GM21576 (cell line): ENCODE data around the gene PIWIL4.
"Not testable (repeated sequence)": the region's sequence is repeated elsewhere in the genome, so short reads cannot be mapped to it uniquely, and the experiment has no call there.

ENCODE experiments used
- ATAC-seq: cut with Tn5 transposase; IDR thresholded peaks from one replicate; pipeline ENCODE4 v1.9.1; 2021; ENCODE audit warnings: mild to moderate bottlenecking, moderate library complexity; ENCODE audit not compliant: unreplicated experiment

PIWIL4 gene

DNA sequence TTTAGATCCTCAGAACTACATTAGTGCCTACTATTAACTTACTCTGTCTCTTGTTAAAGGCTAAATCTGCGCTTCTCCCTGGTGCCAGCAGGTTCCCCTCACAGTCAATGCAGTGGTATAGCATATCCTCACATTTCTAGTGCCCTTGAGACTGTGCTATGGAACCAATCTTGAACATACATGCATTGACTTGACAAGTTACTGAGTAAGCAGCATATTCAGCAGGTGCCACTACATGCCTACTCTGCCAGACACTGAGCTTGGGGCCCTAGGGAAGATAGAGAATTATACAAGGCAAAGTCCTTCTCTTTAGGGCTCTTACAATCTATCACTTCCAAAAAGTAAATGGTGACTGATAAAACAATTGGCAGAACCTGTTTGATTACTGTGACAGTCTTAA, 20.3 kb upstream of the PIWIL4 start:
- no peak for ATAC-seq

DNA sequence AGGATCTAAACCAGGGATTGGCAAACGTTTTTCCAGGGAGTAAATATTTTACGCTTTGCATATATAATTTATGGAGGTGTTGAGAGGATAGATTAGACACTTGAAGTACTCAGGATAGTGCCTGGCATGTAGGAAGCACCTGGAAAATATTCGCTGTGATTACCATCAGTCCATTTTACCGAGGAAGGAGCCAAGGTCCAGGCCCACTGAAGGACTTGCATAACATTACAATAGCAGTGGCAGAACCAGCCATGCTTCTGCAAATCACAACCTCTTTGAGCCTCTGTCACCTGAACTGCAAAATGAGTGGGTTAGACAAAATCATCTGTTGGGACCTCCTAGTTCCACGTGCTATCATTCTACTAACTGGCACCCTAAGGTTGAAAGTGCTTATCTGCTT, 18.0 kb upstream of the PIWIL4 start:
- ATAC-seq, result no peak

DNA sequence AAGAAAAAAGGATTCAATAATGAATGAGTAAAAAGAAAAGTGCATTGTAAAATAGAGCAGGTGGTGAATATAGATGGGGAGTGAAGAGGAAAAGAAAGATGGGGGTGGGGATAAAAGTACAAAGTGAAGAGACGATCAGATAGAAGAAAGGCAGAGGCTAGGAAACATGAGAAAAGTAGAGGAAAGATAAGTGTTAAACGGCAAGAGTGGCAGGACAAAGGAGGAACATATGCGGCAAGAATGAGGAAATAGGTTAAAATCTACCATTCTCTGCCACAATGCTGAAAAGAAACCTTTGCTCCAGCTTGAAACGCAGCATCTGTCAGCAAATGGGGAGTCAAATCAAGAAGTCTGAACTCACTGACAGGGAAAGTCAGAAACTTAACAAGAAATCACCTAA, 16.7 kb upstream of the PIWIL4 start:
- no peak for ATAC-seq

DNA sequence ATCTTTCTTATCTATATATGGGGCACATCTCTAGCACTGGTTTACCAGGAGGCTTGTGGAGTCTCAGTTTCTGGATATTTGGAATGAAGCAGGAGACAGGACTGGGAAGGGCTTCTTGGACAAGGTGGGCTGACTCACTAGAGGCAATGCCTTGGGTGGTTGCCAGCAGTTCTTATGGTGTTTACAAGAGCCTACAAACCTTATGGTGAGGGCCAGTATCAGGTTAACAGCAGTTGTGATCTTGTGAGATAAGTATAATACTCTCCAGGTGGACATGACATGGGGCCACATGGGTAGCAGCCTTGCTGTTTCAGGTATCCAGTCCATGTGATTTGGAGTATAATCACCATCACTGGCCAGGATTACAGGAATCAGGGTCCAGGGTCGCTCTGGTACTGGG, 13.2 kb upstream of the PIWIL4 start:
- no peak for ATAC-seq

DNA sequence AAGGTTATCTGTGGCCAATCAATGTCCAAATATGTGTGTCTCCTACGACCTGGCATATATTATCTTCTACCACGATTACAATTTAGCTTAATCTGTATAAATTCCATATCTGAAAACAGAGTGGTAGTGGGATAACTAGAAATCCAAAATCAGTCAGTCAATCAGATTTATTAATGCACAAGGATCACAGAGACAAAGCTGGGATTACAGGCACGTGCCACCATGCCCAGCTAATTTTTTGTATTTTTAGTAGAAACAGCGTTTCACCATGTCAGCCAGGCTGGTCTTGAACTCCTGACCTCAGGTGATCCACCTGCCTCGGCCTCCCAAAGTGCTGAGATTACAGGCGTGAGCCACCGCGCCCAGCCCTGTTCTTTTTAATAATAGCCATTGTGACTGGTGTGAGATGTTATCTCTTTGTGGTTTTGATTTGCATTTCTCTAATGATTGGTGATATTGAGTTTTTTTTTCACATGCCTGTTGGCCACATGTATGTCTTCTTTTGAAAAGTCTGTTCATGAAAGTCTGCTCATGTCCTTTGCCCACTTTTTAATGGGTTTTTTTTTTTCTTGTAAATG, 11.3 kb upstream of the PIWIL4 start:
- ATAC-seq, result not testable (repeated sequence)

DNA sequence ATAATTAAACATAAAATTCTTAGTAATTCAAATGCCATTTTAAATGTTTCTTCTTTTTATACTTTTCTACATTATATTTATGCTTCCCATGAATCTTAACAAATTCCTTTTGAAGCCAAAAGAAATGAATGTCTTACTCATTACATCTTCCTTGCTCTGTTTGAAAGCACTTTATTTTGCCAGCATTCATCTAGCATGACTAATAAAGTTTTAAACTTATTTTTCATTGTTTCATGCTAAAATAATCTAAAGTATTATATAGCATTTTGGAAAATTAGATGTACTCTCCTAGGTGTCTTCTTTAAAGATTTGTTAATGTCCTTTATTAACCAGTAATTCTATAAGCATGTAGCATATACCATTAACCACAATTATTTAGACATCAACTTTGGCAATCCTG, 9.7 kb upstream of the PIWIL4 start:
- ATAC-seq, result no peak

DNA sequence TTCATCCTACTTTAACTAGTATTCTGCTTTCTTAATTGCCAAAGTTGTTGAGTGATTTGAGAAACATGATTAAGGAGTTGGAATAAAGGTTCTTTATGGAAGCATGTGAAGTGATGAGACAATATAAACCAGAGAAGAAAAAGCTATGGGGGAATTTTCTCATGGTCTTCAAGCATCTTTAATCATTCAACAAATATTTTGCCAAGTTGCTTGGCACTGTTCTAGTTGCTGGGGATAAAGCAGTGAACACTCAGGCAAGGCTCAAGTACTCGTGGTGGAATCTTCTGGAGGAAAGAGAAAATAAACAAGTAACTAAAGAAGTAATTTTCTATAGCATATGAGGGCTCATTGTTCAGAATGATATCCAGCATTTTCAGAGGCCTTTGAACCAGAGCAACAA, 9.2 kb upstream of the PIWIL4 start:
- no peak for ATAC-seq

DNA sequence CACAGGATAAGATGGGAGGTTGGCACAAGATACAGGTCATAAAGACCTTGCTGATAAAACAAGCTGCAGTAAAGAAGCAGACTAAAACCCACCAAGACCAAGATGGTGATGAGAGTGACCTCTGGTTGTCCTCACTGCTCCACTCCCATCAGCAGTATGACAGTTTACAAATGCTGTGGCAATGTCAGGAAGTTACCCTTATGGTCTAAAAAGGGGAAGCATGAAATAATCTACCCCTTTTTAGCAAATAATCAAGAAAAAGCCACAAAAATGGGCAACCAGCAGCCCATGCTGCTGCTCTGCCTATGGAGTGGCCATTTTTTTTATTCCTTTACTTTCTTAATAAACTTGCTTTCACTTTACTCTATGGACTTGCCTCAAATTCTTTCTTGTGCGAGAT, 8.7 kb upstream of the PIWIL4 start:
- ATAC-seq, result no peak

DNA sequence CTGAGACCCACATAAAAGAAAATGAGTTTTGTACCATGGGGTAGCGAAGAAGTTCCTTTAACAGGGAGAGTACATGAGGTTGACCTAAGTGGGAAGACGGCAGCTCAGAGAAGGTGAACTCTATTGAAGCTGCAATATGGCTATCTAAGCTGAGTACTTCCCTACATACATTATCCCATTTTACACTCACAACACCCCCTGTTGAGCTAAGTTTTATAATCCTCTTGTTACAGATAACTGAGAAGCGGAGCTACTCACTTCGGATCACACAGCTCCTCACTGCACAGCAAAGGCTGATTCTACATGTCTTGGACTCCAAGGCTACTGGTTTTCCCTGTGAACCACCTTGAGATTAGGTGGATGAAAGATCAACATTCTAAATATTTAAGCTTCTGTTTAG, 8.2 kb upstream of the PIWIL4 start:
- ATAC-seq, result no peak

DNA sequence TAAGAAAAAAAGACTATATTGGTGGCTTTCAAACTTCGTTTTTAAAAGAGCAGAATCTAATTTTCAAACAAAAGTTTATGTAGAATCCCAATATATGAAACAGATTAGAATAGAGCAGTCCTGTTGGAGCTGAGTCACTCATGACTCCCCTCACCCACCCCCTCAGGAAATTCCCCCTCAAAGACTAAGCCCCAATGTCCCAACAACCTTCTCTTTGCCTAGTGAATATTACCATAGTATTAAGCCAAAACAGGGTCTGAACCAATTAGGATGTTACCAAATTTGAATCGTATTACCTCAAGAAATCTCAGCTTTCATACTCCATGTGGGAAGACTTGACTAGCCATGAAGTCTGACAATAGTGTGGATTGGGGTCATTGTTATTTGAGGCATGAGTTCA, 7.8 kb upstream of the PIWIL4 start:
- no peak for ATAC-seq

DNA sequence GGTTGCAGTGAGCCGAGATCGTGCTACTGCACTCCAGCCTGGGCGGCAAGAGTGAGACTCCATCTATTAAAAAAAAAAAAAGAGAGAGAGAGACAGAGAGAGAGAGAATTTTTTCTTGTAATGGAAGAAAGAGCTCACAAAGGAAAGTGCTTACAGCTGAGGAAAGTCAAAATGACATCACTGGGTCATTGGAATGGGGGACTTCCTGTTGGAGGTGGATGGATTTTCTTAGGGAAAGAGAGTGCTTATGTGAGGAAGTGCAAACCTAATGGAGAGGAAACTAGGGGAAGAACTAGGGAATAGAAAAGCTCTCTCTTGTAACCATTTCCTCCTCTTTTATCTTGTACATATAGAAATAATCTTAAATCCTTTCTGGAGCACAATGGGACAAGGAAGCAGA, 6.3 kb upstream of the PIWIL4 start:
- no peak for ATAC-seq

DNA sequence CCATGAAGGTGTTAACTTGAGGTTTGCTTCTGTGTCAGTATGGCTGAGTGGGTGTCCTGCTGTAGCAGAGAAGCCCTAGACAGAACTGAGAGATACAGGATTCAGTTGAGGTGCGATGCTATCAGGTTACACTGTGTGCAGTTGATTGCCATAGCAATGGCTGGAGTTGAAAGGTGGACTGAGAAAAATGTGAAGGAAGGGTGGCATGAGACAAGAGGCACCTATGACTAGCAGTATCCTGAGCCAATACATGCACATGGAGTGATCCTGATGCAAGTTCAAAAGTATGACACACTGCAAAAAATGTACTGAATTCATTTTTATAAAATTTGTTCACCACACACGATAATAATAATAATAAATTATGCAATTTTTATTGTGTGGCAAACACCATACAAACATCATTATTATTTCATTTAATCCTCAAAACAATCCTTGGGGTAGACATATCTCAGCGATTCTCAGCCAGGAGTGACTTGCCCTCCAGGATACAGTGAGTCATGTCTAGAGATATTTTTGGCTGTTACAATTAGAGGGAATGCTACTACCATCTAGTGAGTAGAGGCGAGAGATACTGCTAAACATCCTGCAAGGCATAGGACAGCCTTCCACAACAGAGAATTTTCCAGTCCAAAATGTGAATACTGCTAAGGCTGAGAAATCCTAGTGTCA, 3.9 kb upstream of the PIWIL4 start:
- no peak for ATAC-seq

DNA sequence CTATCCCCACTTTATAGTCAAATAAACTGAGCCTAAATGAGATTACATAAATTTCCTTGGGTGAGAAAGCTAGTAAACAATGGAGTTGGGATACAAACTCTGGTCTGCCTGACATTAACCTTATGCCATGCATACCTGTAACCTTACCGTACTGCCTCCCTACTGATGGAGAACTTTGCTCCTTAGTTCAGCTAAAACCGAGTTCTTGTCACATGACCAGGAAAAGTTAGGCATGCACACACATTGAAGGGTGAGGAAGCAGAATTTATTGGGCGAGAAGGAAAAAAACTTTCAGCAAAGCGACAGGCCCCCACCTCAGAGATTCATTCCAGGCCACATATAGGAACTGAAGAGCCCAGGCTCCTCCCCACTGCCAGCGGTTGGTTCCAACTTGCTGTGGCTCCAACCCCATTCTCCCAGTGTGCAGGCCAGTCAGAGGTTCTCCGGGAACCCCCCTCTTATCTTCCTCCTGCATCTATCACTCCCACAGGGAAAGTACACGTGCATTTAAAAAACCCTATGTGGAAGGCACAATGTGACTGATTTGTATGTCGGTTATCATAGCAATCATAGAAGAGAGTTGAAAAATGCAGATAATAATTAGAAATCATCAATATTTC, 3.2 kb upstream of the PIWIL4 start:
- ATAC-seq, result no peak

DNA sequence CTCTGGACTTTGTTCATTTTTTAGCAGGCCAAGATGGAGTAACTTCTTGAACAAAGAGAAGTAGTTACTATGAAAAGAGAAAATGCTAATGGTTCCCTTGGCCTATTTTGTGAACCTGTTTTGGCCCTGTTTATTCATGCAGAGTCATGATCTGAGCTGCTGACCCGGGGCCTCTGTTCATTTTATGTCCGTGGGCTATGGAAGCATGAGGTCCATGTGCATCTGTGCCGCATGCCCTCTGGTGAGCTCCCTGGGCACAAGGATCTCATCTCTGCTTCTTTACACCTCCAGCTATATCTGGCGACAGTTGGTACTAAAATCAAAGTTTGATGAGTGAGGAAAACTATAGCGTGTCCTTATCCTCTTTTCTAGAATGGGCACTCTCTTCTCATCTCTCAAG, 1.0 kb downstream of the PIWIL4 start:
- ATAC-seq, result no peak

DNA sequence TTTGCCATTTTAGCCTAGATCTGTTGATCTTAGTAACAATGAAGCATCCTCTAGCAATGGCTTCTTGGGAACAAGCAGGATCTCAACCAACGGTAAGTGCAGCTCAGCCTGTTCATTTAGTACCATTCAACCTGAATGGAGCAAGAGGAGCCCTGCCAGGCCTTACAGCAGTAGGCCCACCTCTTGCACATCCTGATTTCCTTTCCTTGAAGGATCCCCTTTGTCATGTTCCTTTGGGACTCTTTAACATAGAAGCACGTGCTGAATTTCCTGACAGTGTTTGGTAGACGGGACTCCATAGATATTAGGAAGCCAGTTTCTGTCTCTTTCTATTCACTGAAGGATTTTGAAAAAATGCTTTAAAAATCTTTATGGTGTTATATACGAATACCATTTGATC, 1.5 kb downstream of the PIWIL4 start:
- ATAC-seq, result no peak

DNA sequence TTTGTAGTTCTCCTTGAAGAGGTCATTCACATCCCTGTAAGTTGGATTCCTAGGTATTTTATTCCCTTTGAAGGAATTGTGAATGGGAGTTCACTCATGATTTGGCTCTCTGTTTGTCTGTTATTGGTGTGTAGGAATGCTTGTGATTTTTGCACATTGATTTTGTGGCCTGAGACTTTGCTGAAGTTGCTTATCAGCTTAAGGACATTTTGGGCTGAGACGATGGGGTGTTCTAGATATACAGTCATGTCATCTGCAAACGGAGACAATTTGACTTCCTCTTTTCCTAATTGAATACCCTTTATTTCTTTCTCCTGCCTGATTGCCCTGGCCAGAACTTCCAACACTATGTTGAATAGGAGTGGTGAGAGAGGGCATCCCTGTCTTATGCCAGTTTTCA, 5.8 kb downstream of the PIWIL4 start:
- not testable (repeated sequence) for ATAC-seq

DNA sequence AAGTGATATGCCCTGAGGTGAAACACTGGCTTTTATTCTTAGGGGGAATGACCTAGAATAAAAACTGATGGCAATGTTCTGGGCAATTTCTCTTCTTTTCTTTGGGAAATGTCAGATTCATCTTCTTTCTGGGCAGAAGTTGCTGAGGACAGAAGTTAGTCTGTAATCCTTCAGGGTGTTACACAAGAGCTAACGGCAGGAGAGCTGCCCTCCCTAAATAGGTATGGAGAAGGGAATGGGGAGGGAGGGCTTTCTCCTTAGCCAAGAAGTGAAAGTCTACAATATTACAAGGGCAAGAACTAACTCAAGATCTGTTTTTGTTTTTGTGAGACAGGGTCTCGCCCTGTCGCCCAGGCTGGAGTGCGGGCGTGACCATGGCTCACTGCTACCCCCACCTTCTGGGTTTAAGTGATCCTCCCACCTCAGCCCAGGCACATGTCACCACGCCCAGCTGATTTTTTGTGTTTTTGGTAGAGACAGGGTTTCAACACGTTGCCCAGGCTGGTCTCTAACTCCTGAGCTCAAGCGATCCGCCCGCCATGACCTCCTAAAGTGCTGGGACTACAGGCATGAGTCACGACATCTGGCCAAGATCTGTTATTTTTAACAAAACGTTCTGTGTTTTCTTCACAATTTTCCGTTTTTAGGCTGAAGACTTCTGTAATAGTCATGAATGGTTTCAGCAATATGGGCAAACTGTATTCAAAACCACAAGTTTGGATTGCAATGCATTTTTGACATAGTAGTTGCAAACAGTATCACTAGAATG, 7.2 kb downstream of the PIWIL4 start:
- ATAC-seq, result no peak

DNA sequence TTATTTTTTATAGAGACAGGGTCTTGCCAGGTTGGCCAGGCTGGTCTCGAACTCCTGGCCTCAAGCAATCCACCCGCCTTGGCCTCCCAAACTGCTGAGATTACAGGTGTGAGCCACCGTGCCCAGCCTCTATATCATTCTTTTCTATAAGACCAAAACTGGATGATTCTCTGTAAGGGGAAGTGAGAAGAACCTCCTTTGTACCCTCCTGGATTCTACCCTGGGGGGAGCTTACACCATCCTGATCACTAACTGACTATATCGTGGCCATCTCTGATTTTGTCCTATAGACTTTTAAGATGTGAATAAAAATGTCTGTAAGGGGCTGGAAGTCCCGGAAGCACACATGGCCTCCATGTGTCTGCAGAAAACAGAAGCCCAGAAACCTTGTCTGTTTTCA, 9.1 kb downstream of the PIWIL4 start:
- no peak for ATAC-seq

DNA sequence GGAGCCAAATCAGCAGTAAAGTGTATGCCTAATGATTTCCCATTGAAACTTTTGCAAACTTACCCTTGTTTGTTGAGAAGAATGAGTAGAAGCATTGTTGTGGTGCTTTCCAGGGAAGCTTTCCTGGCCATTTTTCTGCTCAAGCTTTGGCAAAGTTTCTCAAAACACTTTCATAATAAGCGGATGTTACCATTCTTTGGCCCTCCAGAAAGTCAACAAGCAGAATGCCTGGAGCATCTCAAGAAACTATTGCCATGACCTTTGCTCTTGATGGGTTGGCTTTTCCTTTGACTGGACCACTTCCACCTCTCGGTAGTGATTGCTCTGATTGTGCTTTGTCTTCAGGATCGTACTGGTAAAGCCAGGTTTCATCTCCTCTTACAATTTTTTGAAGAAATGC, 10.7 kb downstream of the PIWIL4 start:
- no peak for ATAC-seq

DNA sequence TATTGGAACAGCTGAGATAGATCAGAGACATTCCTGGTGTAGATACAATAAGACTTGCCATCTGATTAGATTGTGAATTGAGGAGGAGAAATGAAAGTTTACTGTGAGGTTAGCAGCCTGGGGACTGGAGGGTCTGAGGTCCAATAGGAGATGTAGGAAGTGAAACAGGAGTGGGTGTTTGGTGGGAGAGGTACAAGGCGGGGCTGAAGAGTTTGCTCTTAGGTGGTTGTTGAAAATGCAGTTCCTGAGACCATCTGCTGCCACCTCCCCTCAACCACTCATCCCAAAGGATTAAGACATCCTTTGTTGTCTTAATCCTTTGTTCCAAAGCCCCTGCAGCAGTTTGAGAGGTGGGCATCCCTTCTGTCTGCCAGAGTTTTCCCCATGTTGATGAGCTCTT, 14.8 kb downstream of the PIWIL4 start:
- ATAC-seq, result peak; percentile 86

DNA sequence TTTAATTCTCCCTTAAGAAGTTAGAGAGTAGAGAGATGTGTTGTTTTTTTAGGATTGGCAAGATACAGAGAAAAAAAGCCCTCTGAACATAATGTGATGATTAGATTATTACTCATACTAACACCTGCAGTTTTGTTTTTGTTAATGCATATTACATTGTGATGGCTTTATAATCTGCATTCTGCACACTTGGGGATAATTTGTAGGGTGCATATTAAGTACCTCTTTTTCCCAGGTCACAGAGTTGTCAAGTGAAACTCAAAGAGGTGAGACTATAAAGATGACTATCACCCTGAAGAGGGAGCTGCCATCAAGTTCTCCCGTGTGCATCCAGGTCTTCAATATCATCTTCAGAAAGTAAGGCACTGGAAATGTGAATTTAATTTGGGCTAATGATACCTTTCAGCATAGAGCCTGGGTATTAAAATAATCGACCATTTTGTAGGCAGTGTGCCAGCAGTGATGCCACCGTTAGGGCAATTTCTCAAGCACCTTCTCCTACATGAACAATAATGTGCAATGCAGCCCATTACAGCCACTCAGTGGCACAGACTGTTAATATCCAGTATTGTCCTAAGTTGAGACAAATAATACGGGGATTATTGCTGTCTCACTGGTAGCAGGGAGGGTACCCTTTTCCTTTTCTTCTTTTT, 16.2 kb downstream of the PIWIL4 start:
- ATAC-seq, result no peak
